D721Med (cell line): ENCODE results near the gene COX7B.
"Not testable (repeated sequence)": the region's sequence is repeated elsewhere in the genome, so short reads cannot be mapped to it uniquely, and the experiment has no call there.

Source experiments
- DNase-seq: peaks from one replicate; pipeline ENCODE4 v3.0.0; 2011; ENCODE audit warnings: low spot score; ENCODE audit not compliant: insufficient read length
- FAIRE-seq: peaks from 2 replicates; lab custom pipeline; 2011; peaks lifted over from hg19 to GRCh38; lab: Jason Lieb, UNC
- TF ChIP-seq, protein P1 (sequence below): IDR thresholded peaks from 2 replicates; pipeline ENCODE4 v1.5.1; 2012; ENCODE audit warnings: mild to moderate bottlenecking, control low read depth; ENCODE audit not compliant: insufficient read depth; ENCODE audit errors: missing control alignments

Gene COX7B, protein sequence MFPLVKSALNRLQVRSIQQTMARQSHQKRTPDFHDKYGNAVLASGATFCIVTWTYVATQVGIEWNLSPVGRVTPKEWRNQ

DNA sequence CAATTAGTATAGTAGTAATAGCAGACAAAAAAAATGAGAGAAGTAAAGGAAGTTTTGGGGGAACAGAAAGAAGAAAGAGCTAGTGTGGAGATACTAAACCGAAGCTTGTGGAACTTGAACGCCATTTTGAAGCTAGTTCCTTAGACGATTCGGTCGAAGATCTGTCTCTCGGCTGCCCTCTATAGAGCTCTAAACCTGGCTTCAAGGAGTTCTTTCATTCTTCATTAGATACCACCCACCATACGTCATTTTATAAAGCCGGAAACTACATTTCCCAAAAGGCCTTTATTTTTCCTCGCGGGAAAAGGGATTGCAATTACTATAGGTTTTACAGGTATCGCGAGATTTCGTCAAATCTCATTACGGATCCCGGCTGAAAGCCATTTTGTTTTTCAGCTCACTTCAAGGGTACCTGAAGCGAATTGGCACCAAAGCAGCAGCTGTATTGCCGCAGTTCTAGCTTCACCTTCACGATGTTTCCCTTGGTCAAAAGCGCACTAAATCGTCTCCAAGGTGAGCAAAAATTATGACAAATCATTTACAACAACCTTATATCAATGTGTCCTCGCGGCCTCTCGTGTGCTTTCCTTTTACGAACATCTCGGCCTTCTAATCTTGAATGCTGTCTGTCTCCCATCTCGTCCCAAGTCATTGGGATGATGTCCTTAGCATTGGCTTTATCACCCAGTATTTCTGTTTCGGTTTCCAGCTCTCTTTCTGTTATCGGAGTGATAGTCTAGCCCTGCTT is at the start of gene COX7B:
Gene COX7B (plus strand): TSS at position 388 of the 748 bp plus-strand sequence. CDS start 86 bp downstream, at position 474.
- peak; percentile 69 for DNase-seq
- TF ChIP-seq, protein P1, sequence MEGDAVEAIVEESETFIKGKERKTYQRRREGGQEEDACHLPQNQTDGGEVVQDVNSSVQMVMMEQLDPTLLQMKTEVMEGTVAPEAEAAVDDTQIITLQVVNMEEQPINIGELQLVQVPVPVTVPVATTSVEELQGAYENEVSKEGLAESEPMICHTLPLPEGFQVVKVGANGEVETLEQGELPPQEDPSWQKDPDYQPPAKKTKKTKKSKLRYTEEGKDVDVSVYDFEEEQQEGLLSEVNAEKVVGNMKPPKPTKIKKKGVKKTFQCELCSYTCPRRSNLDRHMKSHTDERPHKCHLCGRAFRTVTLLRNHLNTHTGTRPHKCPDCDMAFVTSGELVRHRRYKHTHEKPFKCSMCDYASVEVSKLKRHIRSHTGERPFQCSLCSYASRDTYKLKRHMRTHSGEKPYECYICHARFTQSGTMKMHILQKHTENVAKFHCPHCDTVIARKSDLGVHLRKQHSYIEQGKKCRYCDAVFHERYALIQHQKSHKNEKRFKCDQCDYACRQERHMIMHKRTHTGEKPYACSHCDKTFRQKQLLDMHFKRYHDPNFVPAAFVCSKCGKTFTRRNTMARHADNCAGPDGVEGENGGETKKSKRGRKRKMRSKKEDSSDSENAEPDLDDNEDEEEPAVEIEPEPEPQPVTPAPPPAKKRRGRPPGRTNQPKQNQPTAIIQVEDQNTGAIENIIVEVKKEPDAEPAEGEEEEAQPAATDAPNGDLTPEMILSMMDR: peak; percentile 45

DNA sequence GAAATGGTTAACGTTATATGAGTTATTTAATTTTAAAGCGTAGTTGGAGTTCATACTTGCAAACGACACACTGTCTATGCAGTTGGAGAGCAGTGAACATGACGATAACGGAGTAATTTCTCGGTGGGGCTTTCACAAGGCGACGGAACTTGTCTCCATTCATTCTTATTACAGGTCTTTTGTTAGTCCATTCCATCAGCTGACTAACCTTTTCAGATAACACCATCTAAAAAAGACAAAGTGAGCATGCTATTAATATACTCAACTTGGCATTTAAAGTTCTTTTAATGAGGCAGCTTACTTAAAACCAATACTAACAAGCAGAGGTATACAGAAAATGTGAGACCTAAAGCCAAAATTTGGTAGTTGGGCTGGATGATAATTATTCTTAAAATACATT is 23.9 kb upstream of the COX7B start:
- no peak for DNase-seq
- TF ChIP-seq, protein P1: no peak
- FAIRE-seq: no peak

More for the DNA sequence above, at the start of gene COX7B:
- peak; percentile 41 for FAIRE-seq

DNA sequence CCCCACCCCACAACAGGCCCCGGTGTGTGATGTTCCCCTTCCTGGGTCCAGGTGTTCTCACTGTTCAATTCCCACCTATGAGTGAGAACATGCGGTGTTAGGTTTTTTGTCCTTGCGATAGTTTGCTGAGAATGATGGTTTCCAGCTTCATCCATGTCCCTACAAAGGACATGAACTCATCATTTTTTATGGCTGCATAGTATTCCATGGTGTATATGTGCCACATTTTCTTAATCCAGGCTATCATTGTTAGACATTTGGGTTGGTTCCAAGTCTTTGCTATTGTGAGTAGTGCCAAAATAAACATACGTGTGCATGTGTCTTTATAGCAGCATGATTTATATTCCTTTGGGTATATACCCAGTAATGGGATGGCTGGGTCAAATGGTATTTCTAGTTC is 17.9 kb upstream of the COX7B start:
- not testable (repeated sequence) for FAIRE-seq, DNase-seq

DNA sequence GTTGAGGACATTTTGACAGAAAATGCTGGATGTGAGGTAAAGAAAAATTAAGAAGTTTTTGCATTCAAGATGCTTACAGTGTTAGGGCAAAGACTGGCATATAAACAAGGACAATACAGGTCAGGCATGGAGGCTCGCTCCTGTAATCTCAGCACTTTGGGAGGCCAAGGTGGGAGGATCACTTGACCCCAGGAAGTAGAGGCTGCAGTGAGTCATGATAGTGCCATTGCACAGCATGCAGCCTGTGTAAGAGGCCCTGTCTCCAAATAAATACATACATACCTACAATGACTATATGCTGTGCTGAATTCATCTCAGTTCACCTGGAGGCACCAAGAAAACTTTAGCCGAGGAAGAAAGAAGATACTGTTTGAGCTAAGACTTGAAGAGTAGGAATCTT is 6.4 kb upstream of the COX7B start:
- no peak for FAIRE-seq
- TF ChIP-seq, protein P1: no peak
- DNase-seq: no peak

DNA sequence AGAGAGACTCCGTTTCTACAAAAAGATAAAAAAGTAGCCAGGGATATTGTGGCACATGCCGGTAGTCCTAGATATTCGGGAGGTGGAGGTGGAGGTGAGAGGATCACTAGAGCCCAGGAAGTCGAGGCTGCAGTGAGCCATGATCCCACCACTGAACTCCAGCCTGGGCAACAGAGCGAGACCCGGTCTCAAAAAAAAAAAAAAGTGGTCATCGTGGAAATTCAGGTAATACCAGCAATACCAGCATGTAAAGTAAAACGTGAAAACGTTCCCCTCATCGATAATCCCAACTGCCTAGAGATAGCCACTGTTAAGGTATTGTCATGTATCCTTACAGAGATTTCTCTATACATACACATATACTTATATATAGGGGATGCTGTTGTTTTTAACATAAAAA is 5.6 kb upstream of the COX7B start:
- DNase-seq: no peak
- TF ChIP-seq, protein P1: no peak
- no peak for FAIRE-seq

DNA sequence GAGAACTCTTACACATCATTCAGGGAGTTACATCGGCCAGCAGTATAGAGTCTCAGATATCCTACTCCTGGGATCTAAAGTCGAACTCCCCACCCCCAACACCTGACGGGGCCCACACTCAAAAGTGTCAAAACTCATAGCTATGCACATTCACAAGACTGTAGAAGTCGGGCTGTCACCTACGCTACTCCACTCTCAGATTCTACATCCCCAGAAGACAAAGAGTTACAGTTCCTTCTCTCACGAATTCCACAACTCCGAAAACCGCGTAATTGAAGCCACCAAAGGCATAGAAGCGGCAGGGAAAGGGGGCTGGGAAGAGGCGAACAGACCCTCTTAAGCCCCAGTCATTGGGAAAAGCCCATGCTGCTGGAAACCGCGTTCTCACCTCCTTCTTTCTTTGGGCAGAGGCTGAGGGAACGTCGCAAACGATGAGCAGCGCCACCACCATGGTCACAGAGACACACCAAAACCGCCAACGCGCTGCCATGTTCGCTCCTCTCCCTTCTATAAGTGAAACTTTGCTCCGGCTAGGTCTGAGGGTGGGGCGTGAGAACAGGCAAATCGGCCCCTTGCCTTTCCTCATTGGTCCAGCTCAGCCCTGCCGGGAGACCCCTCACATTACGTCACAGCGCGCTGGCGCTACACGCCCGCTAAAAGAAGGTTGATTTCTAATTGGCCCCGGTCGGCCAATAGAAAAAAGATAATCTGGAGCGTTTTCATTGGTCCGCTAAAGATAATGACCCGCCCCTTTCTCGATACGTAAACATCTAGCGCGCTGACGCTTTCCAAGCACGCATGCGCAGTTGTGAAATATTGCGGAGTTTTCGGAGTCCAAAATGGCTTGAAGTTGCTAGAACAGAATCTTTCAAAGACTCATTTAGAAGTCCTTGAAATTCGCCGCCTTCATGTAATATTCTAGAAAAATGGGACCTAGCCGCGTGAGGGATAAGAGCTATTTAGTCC is 4.1 kb upstream of the COX7B start, which contains the start of gene MAGT1:
Gene MAGT1 (minus strand): TSS at position 515 of the 966 bp plus-strand sequence. CDS start 25 bp downstream, at position 490.
- no peak for FAIRE-seq
- DNase-seq: peak; percentile 25
- TF ChIP-seq, protein P1: no peak

DNA sequence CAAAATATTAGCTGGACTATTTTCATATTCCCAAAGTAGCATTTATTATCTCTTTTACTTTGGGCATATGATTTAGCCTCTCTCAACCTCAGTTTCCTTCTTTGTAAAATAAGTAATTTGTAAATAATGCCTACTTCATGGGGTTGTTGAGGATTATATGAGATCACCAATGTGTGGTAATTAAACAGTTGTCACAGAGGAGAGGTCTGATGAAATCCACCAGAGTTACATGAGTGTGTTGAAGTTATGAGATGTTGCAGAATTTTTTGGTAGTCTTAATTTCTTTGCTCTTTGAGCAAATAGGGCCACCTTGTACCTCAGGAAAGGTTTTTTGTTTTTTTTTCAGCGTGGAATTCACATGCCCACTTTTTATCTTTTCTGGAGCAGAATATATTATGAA is 1.4 kb downstream of the COX7B start:
- TF ChIP-seq, protein P1: no peak
- DNase-seq: no peak
- no peak for FAIRE-seq
